Lower lobe of right lung (tissue), 2 donors: ENCODE results near the gene QARS1. TPM values are rescaled to one million over a fixed set of nuclear protein-coding genes. Genes with fewer than 3 reads are reported as not detected.

Experiments
- ATAC-seq, 2 donors: fragments of 200-7000 bp; cut with Tn5 transposase; one replicate each; pipeline ENCODE4 v1.9.1; 2020 to 2022; ENCODE audit warnings: mild to moderate bottlenecking in 2 of 2, moderate library complexity in 2 of 2
- DNase-seq: peaks from one replicate; pipeline ENCODE4 v3.0.0-alpha.2; 2020
- H3K27ac ChIP-seq: fragments of 200-600 bp; one replicate; pipeline ENCODE4 v1.8.0; 2022
- H3K27me3 ChIP-seq: fragments of 200-600 bp; one replicate; pipeline ENCODE4 v1.8.0; 2022; ENCODE audit warnings: low read depth
- H3K36me3 ChIP-seq: fragments of 200-600 bp; one replicate; pipeline ENCODE4 v1.8.0; 2022; ENCODE audit warnings: mild to moderate bottlenecking
- H3K4me1 ChIP-seq: fragments of 200-600 bp; one replicate; pipeline ENCODE4 v1.8.0; 2022
- H3K4me3 ChIP-seq: fragments of 200-600 bp; one replicate; pipeline ENCODE4 v1.8.0; 2022; ENCODE audit warnings: mild to moderate bottlenecking
- H3K9me3 ChIP-seq: fragments of 200-600 bp; one replicate; pipeline ENCODE4 v1.8.0; 2022
- CTCF ChIP-seq: fragments of 200-600 bp; IDR thresholded peaks from one replicate; pipeline ENCODE4 v1.8.0; 2022; ENCODE audit warnings: antibody characterized with exemption, mild to moderate bottlenecking
- intact Hi-C: fragments of 100-400 bp; cut with DNase I; formaldehyde crosslinking; loops from one replicate; pipeline ENCODE4 v1.11.0; 2022
- total RNA-seq: library from RNA; stranded (reverse); fragmentation: NEBNext Ultra II Directional; extraction: Animal tissue kit (Norgen Biotek cat#: 25700); gene quantifications from one replicate; pipeline ENCODE4 v1.2.1, GENCODE V29; 2021
- donor health status: DM: no; HTN: yes; CAD: no; lungs with severe emphysema.

Gene QARS1
- total RNA-seq, 1 donor from 2014 or later, result 198 TPM

DNA sequence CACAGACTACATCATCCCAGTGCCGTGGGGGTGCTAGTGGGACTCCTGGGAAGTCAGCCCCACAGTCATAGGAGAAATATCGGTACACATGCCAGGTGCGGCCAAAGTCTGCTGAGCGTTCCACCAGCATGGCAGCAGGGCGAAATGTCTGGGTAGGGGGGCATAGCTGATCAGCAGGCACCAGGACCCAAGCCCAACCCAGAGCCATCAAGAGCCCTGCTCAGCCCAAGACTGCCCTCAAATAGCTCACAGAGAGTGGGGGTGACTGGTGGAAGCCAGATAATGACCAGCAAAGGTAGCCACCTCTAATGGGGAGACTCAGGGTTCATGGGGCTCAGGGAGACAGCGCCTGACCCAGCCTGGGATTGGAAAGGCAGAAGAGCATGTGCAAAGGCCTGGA, 27.0 kb upstream of the QARS1 start:
- H3K36me3 ChIP-seq, result peaks cover 44% of the 10 kb centered on the region
- intact Hi-C loops, result no loop called here
- H3K27ac ChIP-seq, result peak overlapping the region; percentile 90
- peak overlapping the region; percentile 76 for H3K4me3 ChIP-seq
- H3K27me3 ChIP-seq, result no peaks in the 10 kb centered on the region
- H3K4me1 ChIP-seq, result peaks cover 32% of the 10 kb centered on the region
- ATAC-seq, result no peak
- DNase-seq, result no peak
- H3K9me3 ChIP-seq, result no peaks in the 10 kb centered on the region
- no peak for TF ChIP-seq CTCF

DNA sequence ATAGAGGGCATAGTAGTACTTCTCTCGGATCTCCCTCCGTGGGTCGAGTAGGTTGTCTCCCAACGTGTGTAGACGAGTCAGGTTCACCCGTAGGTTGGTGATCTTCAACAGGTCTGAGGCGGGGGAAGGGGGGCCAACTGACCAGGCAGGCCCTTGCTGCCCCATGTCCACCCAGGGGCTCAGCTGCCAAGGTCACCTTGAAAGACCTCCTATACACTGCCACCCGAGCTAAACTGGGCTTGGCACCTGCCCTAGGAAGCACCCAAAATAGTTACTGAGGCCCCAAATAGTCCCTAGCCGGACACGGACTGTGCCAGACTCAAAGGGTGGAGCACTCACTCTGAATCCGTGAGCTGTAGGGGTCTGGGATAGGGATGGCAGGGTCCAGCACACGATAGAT, 26.5 kb upstream of the QARS1 start:
- peak overlapping the region; percentile 90 for H3K27ac ChIP-seq
- intact Hi-C loops, result no loop called here

GRCh38 chr3:49124991-49125670, 20.6 kb upstream of the QARS1 start:
- DNase-seq, result no peak
- Histone ChIP-seq H3K9me3 (no peaks in the 10 kb centered on the region), H3K4me1 (peaks cover 4% of the 10 kb centered on the region), H3K36me3 (peaks cover 91% of the 10 kb centered on the region), H3K27me3 (no peaks in the 10 kb centered on the region), H3K4me3 (no peak overlapping the region), H3K27ac (no peak overlapping the region)
- no peak for ATAC-seq
- intact Hi-C loops, result no loop called here
- TF ChIP-seq CTCF, result no peak

More for the DNA sequence above, 26.5 kb upstream of the QARS1 start:
- no peak for DNase-seq
- Histone ChIP-seq H3K36me3 (peaks cover 49% of the 10 kb centered on the region), H3K27me3 (no peaks in the 10 kb centered on the region), H3K4me1 (peaks cover 32% of the 10 kb centered on the region), H3K9me3 (no peaks in the 10 kb centered on the region), H3K4me3 (no peak overlapping the region)
- ATAC-seq, result no peak
- TF ChIP-seq CTCF, result no peak

- Histone ChIP-seq H3K27ac (no peak overlapping the region), H3K4me3 (no peak overlapping the region), H3K36me3 (peaks cover 83% of the 10 kb centered on the region), H3K4me1 (peaks cover 11% of the 10 kb centered on the region), H3K9me3 (no peaks in the 10 kb centered on the region), H3K27me3 (no peaks in the 10 kb centered on the region)
- ATAC-seq, result no peak
- TF ChIP-seq CTCF, result no peak
- no peak for DNase-seq
- intact Hi-C loops, result no loop called here
These were observed 19.6 kb upstream of the QARS1 start for GRCh38 chr3:49124203-49124602.

DNA sequence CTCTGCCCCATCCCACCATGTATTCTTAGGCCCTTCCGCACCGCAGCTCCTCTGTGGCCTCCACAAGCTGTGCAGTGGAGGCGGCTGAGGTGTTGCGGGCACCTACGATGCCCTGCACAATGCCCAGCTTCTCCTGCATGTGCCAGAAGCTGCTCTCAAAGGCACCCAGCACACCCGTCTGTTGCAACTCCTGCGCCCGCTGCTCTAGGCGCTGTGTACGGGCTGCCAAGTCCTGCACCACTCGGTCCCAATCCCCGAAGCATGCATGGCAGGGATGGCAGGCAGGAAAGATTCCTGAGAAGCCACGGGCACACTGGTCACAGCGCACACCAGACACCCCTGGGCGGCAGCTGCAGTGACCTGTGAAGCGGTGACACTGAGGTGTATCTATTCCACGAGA, 19.1 kb upstream of the QARS1 start:
- H3K9me3 ChIP-seq, result no peaks in the 10 kb centered on the region
- no peak for DNase-seq
- H3K4me1 ChIP-seq, result peaks cover 16% of the 10 kb centered on the region
- TF ChIP-seq CTCF, result no peak
- H3K27ac ChIP-seq, result no peak overlapping the region
- peaks cover 83% of the 10 kb centered on the region for H3K36me3 ChIP-seq
- intact Hi-C loops, result no loop called here
- H3K27me3 ChIP-seq, result no peaks in the 10 kb centered on the region
- H3K4me3 ChIP-seq, result no peak overlapping the region
- ATAC-seq, result no peak
